ENCODE results near the gene TEX10. TPM values are rescaled to one million over a fixed set of nuclear protein-coding genes. Genes with fewer than 3 reads are reported as not detected.

Gene TEX10
- total and polyA plus RNA-seq, 2 donors (not counting 3 experiments of a cell fraction or from before 2014, with no cell fraction given), result 13.6 to 21.2 TPM

DNA sequence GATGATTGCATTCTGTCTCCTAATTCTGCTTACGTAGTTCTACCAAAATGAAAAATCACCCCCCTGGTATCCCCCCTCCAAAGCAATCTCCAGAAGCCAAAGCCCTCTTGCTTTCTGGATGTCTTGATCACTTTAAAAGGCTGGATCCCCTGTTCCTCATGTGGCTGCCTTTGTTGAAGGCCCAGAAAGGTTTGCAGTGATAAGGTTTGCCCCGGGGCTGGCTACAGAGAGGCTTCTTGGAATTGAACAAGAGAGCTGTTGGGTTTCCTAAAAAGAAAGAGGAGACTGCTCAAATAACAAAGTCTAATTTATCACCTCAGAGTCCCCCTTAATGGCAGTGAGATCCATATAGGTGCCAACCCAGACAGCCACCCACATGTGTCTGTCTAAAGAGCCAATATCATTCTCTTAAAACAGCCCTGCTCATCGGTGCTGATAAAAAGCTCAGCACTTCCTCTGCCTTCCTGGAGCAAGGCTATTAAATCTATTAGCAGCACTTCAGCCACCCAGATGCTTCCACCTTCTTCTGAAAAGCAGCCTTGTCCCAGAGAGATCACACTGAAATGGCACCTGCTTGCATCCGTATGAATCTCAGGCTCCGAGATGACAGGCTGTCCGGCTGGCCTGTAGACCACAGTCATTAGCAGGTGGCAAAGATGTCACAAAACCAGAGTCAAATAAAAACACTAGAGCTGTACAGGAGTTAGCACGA lies 70.9 kb downstream of the TEX10 start:
- Histone ChIP-seq H3K9me3 (replicated peaks; ENCODE audit: control insufficient read depth, insufficient read depth, low read length) (no peaks in the 10 kb centered on the region), H3K4me2 (ENCODE audit: insufficient read depth, low read length) (no peak overlapping the region), H4K20me1 (replicated peaks; ENCODE audit: control insufficient read depth, extremely low read depth, insufficient read depth, low read length) (no peaks in the 10 kb centered on the region), H3K27me3 (ENCODE audit: control insufficient read depth in 2 of 2, insufficient read depth in 2 of 2, low read length in 2 of 2) (no peaks in the 10 kb centered on the region), H2AFZ (ENCODE audit: low read depth, low read length) (no peak overlapping the region), H3K4me1 (ENCODE audit: control insufficient read depth, extremely low read depth, insufficient read depth, low read length) (no peaks in the 10 kb centered on the region), H3K36me3 (ENCODE audit: control insufficient read depth in 2 of 2, extremely low read depth in 1 of 2, insufficient read depth in 2 of 2, low read length in 2 of 2) (peaks cover 3 to 5% of the 10 kb centered on the region in 2 experiments), H3K9ac (replicated peaks; ENCODE audit: extremely low read depth, insufficient read depth, low read length) (no peak overlapping the region), H3K27ac (ENCODE audit: insufficient read depth, low read depth, low read length) (no peak overlapping the region), H3K4me3 (replicated peaks in 1 of 3; ENCODE audit: insufficient read depth in 1 of 3, low read depth in 1 of 3, low read length in 3 of 3) (no peak overlapping the region), H3K9me1 (replicated peaks; ENCODE audit: control insufficient read depth, extremely low read depth, insufficient read depth, low read length) (no peaks in the 10 kb centered on the region), H3K79me2 (ENCODE audit: control insufficient read depth, insufficient read depth, low read length) (no peaks in the 10 kb centered on the region)
- FAIRE-seq, result no peak
- TF ChIP-seq, protein P1, sequence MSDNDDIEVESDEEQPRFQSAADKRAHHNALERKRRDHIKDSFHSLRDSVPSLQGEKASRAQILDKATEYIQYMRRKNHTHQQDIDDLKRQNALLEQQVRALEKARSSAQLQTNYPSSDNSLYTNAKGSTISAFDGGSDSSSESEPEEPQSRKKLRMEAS (IDR thresholded peaks at IDR 0.05; ENCODE audit: insufficient read depth, insufficient read length), result no peak
- no peak for TF ChIP-seq JUN (IDR thresholded peaks at IDR 0.05; ENCODE audit: borderline replicate concordance, insufficient read depth, insufficient read length, low read depth)
- TF ChIP-seq FOS (IDR thresholded peaks at IDR 0.05; ENCODE audit: borderline replicate concordance, insufficient read depth, low read length), result no peak
- TF ChIP-seq MYC (IDR thresholded peaks at IDR 0.05; ENCODE audit: low read depth, low read length), result no peak
- no peak for TF ChIP-seq POLR2AphosphoS5 (IDR thresholded peaks at IDR 0.05; ENCODE audit: insufficient read depth, low read depth, low read length)
- TF ChIP-seq CTCF (IDR thresholded peaks at IDR 0.05; ENCODE audit: extremely low read depth in 1 of 2, insufficient read depth in 1 of 2, low read depth in 1 of 2, low read length in 2 of 2), result no peak
- no peak for TF ChIP-seq POLR2A (IDR thresholded peaks at IDR 0.05; ENCODE audit: low read depth, low read length)
- TF ChIP-seq GATA2 (IDR thresholded peaks at IDR 0.05; ENCODE audit: insufficient read depth, insufficient read length, low read depth, low read length), result no peak
- TF ChIP-seq EZH2 (IDR thresholded peaks at IDR 0.05; ENCODE audit: borderline replicate concordance, low read depth, low read length, severe bottlenecking), result no peak
- no TSS peak for BruUV-seq (replicated peaks)
- ChIA-PET POLR2A (interaction anchor here (0.8 kb wide), 1 partner anchor 18 kb away, joined by 3 read pairs; no protein-coding TSS in a partner anchor), CTCF (interaction anchor here (1.4 kb wide), 1 partner anchor 43 kb away, joined by 9 read pairs; no protein-coding TSS in a partner anchor)
- intact Hi-C loops (cut with micrococcal nuclease) (no loop called here), dilution Hi-C loops (cut with MboI; ENCODE audit: extremely low pct_ligation_motif_present, low sequenced_read_pairs) (no loop called here)
- DNase-seq (ENCODE audit: low read depth, low spot score), result no peak
